GM10266 (cell line): ENCODE data around the gene HSF2.

Experiments used
- DNase-seq: peaks from one replicate; pipeline ENCODE4 v3.0.0; 2012; ENCODE audit errors: extremely low spot score
- CTCF ChIP-seq: IDR thresholded peaks from 2 replicates; pipeline ENCODE4 v1.5.1; 2012; ENCODE audit warnings: mild to moderate bottlenecking, low read depth; ENCODE audit not compliant: control insufficient read depth, insufficient read depth; ENCODE audit errors: missing control alignments

HSF2 gene

GRCh38 chr6:122428781-122429180 lies 29.3 kb downstream of the HSF2 start:
- DNase-seq = no peak
- TF ChIP-seq CTCF = no peak

GRCh38 chr6:122429323-122429722 lies 29.9 kb downstream of the HSF2 start:
- no peak for TF ChIP-seq CTCF

GRCh38 chr6:122431780-122432179 lies 32.3 kb downstream of the HSF2 start:
- no peak for DNase-seq
- TF ChIP-seq CTCF = no peak

More at GRCh38 chr6:122429323-122429722, 29.9 kb downstream of the HSF2 start:
- DNase-seq = no peak

GRCh38 chr6:122432816-122433215 lies 33.4 kb downstream of the HSF2 start:
- no peak for TF ChIP-seq CTCF
- DNase-seq = no peak

GRCh38 chr6:122438975-122439374 lies 39.5 kb downstream of the HSF2 start:
- DNase-seq = no peak
- TF ChIP-seq CTCF = no peak

GRCh38 chr6:122445274-122445673 lies 45.8 kb downstream of the HSF2 start:
- no peak for DNase-seq
- no peak for TF ChIP-seq CTCF

GRCh38 chr6:122449069-122449468 lies 49.6 kb downstream of the HSF2 start:
- no peak for TF ChIP-seq CTCF
- no peak for DNase-seq
